Stimulated activated CD8-positive, alpha-beta memory T cell treated with anti-CD3 and anti-CD28 coated beads, Interleukin-4, amount 100 ng/mL, for 4 hours (primary cell): Measurements from ENCODE around the gene USP16.

Source experiments
- DNase-seq, 2 donors: peaks; one replicate each; pipeline ENCODE4 v3.0.0-alpha.2; 2020; ENCODE audit warnings: low read depth in 2 of 2, low spot score in 1 of 2

USP16 gene

DNA sequence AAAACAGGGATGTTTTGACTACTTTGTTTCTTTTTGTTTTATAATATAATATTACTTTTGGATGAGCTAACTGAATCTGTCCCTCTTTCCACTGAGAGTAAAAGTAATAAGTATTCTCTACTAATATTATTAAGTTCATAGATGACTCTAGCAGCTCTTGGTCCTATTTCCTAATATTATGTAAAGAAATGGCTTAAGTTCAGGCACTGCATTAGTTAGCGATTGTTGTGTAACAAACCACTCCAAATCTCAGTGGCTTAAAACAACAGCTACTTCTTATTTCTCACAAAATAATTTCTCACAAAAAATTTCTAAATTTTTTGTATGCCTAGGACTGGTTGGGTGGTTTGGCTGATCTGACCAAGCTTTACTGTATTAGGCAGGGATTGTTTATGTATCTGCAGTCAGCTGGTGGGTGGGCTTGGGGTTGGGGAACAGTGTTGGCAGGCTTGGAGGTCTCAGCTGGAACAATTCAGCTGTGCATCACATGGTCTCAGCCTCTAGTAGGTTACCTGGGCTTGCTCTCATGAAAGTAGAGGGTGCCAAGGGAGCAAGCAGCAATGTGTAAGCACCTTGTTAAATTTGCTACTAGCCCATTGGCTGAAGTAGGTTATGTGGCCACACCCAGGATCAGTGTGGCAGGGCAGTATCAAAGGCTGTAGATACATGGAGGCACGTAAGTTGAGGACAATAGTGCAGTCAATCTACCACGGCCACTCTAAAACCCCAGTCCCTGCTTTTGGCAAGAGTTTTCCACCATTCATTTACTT is 57.8 kb downstream of the USP16 start:
- no peak for DNase-seq

DNA sequence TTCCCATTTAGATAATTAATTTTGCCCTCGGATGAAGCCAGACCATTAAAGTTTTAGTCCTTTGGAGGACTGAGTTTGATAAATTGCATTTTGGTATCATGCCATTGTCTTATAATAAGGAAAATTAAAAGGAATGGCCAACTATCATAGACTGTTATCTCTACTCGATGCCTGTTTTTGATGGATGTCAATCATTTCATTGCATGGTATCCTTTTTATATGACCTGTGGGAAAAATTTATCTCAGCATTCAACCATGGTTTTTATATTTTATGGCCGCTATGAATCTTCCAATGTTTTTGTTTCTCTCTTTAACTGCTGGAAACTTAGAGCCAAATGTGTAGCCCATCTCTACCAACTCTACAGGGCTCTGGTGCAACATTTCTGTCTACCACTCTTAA is 58.8 kb downstream of the USP16 start:
- DNase-seq, result no peak

DNA sequence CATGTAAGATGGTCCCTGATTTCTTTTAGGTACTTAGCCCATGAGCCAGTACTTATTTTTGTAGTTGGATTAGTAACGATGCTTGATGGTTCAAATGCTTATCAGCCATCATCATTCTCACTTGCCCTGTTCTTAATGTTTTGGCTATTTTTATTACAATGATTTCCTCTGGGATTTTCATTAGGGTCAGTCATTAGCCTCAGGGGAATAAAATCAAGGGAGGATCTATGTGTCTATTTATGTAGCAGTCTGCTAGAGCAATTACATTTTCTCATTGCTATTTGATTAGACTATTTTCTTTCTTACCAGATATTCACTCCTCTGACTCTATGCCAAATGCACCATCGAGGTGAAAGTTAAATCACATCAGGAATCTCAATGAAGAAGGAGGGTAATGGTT is 59.9 kb downstream of the USP16 start:
- DNase-seq, result no peak

DNA sequence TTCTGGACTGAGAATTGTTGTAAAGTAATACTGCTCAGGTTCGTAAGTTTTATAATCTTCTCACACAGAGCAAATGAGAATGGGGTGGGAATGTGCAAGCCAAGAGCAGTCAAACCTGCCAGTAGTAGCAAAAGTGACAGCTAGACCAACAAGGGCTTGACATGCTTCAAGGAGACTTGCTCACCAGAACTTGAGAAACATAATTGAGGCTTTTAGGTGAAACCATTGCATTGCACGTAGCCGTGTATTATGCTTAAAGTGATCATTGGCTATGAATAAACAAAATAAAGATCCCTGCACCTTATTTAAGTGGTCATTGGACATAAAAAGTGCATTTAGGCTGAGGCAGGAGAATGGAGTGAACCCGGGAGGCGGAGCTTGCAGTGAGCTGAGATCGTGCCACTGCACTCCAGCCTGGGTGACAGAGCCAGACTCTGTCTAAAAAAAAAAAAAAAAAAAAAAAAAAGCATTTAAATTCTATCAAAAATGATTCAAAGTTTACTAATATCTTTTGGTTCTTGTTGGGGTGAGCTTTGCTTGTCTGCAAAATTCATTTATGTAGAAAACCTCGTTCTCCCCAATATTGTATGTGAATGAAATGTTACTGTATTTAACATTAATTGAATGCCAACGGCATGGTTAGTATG is 60.8 kb downstream of the USP16 start:
- no peak for DNase-seq

DNA sequence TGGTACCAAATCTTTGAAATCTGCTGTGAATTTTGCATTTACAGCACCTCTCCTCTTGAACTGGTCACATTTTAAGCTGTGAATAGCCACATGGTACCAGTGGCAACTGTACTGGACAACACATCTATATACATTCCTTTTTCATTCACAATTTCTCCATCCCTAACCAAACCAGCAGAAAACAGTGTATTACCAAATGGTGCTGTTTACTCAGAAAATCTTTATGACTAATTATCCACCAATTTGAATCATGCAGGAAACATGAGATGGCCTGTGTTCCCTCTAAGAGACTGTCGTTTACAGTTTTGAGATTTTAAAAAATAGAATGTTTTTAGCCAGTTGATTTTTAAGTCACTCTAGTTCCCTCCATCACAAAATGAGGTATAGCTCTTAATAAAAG is 66.6 kb downstream of the USP16 start:
- no peak for DNase-seq

DNA sequence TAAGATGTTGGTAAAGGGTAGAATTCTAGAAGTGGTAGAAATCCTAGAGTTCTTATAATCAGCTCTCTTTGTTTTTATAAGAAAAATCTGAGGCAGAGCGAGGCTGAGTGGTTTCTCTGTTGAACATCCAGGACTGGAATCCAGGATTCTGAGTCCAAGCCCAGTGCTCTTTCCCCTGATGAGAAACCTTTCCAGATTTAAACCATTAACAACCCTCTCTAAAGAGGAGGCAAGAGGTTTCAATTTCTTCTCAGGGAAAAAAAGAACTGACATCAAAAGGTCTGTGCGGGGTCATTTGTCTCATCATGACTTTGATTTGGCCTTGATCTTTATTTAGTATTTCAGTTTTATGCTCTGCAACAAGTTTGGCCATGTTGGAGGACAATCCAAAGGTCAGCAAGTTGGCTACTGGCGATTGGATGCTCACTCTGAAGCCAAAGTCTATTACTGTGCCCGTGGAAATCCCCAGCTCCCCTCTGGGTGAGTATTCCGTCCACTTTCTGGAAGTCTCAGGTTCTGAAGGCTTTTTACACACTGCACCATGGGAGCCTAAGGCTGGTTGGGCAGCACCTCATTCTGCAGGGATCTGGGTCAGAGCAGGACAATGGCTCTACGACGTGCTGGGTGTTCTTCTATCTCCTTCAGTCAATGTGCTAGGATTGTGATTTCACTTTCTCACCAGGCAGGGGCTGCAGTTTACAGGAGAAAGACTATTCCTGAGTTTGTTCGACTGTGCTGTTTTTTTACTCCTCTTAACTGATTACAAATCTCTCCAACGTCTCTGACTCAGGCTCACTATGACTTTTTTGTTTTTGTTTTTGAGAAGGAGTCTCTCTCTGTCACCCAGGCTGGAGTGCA is 67.9 kb downstream of the USP16 start:
- no peak for DNase-seq

DNA sequence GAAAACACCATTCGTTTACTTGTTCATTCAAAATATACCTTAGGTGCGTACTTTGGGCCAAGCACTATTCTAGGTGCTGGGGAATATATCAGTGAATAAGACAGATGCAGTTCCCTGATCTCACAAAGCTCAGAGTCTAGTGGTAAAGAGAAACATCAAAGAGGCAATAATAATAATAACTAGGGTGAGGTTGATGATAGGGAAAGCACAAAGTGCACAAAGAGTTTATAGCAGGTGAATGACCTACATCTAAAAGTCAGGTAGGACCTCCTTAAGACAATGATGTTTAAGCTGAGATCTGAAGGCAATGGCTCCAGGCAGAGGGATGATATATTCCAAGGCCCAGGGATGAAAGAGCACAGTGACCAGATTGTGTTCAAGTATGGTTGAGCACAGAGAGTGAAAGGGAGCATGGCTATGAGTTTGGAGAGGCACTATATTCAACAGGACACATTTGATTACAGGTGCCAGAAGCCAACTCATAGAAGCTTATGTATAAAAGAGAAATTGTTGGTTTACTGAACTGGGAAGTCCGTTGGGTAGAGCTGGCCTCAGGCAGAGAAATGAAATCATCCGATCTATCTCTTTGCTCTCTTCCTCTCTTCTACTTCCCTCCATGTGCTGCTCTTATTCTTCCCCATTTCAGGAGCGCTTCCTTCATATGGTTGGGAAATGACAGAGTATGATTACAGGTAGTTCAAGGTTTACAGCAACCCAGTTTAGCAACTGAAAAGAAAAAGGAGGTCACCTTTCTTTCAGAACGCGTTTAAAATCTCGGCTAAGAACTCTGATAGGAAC is 71.9 kb downstream of the USP16 start:
- DNase-seq, result no peak

DNA sequence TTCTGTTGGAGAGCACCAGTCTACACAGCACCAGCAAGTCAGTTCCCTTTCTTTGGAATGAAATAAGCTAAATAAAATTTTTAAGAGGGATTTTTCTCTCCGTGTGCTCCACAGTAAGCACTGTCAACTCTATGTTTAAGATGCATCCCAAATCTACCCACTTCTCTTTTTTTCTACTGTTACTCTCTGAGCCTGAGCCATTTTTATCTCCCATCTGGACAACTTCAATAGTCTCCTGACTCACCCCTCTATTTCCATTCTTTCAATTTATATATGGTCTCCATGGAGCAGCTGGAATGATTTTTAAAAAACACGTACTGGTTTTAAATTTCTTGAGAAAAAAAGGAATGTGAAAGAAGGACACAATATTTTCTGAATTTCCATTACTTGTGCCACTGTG is 73.7 kb downstream of the USP16 start:
- no peak for DNase-seq

DNA sequence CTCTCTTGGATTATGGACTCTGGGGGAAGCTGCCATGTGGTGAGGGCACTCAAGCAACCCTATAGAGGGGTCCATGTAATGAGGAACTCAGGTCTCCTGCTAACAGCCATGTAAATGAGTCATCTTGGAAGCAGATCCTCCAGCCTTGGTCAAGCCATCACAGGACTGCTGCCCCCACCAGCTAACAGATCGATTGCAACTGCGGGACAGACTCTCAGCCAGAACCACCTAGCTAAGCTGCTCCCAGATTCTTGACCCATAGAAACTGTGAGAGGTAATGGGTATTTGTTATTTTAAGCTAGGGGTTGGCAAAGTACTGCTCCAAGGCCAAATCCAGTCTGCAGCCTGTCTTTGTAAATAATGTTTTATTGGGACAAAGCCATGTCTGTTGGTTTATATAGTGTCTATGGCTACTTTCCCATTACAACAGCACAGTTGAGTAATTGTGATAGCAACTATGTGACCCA is 78.4 kb downstream of the USP16 start:
- no peak for DNase-seq
